HG03039 (cell line): ENCODE data around the gene MPZ.

Experiments
- ATAC-seq: cut with Tn5 transposase; IDR thresholded peaks from one replicate; pipeline ENCODE4 v1.9.1; 2021; ENCODE audit warnings: mild to moderate bottlenecking, moderate library complexity; ENCODE audit not compliant: unreplicated experiment

MPZ gene

GRCh38 chr1:161304927-161305866 is 4.6 kb downstream of the MPZ start:
- no peak for ATAC-seq

DNA sequence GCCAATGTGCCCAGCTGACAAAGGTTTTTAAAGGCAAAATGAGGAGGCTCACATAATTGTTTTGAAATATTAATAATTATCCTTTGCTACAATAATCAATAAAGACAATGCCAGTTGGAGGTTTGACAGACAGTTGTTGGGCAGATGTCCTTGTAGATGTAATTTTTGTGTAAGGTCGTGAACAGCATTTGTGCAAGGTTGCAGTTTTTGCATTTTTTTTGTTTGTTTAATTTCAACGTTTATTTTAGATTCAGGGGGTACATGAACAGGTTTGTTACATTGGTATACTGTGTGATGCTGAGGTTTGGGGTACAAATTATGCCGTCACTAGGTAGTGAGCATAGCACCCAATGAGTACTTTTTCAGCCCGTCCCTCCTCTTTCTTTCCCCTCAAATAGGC is 9.3 kb downstream of the MPZ start:
- ATAC-seq = no peak

DNA sequence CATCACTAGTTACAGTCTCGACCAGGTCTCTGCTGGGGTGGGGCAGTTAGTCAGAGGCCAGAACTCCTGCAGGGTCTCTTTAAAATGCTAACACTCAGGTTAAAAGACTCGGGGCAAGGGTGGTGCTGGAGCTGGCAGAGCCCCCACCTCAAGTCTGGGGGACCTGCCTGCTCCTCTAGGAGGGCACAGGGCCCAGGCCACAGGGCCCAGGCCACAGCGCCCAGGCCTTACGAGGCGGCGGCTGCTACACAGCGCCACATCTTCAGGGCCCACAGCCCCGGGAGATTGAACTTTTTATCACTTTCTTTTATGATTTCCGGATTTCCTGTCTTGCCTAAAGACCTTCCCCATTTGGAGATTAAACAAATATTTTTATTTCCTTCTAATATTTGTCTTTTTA is 10.4 kb downstream of the MPZ start:
- no peak for ATAC-seq

GRCh38 chr1:161298116-161298515 is 11.7 kb downstream of the MPZ start:
- no peak for ATAC-seq

DNA sequence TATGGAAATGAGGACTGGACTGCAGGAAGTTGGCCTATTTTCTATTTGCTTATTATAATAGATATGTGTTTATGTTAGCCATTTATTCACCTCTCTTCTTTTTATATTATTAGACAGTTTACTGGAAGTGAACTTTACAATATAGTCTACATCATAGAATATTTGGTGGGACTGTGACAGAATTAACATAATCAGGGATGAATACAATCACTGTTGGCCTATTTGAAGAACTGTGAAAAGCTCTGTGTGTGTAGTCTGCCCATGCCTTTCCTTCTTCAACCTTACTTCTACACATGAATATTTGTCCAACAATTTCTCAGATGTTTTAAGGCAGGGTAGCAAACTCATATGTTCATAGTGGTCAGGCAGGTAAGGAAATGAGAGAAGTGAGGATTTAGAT is 12.4 kb downstream of the MPZ start:
- ATAC-seq = no peak

GRCh38 chr1:161290779-161291178 is 19.0 kb downstream of the MPZ start:
- no peak for ATAC-seq

DNA sequence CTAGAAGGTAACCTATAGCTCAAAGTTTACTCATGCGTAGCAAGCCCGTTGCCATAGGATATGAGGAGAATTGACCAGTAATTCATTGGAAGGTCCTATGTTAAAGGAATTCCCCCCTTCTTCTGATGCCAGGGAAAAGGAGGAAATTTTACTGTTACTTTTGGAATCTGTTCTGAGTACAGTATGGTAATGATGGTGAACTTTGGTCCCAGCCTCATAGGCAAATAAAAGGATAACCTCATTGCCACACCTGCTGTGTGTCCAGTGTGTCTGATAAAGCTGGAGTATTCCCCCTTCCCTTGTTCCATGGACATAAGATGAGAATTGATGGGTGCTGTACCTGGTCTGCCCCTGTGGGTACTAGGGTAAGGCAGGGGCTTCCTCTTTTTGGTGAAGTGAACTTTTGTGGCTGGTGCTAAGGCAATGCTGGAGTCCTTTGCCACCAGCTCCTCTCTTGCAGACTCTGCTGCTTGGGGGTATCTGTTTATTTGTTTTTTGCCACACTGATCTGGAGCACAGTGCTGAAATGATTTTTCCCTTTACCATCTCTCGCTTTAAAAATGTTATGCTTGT is 22.2 kb downstream of the MPZ start:
- no peak for ATAC-seq

DNA sequence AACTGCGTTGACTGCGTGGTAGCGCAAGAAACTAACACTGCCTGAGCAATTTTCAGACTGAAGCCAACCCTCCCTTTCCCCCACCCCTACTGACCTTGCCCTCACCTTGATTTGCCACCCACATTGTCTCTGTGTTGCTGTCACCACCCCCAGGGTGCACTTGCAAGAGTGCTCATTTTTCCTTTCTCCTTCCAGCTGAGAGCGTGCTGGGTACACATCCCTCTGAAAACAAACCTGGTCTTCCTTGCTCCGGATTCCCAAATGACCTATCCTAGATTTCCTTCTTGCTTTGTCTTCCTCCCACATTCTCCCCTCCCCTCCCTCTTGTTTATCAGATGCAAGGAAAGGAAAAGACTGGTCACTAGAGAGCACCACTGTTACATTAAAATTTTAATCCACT is 24.2 kb downstream of the MPZ start:
- ATAC-seq = no peak

DNA sequence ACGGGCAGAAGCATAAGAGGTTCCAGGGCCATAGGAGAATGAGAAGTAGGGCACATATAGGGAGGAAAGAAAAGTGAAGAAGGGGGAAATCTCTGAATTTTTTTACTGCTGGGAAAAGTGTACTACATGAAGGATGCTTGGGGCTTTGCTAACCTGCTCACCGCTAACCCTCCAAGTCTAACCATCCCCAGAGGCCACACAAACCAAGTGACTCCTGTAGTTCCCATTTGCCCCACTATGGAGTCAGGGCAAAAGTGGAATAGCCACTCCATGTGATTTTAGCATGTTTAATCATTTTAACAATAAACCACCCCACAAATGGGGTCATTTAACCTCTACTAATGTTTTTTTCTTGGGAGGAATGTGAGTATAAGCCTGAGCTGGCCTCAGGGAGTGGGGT is 24.7 kb downstream of the MPZ start:
- no peak for ATAC-seq

DNA sequence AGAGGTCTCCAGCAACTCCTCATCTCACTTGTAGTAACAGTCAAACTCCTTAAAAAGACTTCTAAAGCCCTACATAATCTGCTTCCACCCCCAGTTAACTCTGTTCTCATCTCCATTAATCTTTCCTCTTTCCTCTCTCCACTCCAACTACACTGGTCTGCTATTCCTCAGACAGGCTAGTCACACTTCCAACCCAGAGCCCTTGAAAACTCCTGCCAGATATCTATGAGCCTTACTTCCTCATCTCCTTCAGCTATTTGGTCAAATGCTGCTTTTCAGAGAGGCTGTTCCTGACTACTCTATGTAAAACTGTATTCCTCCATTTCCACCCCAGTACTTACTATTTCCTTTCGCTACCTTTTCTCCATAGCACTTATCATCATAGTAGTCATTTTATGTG is 26.8 kb downstream of the MPZ start:
- ATAC-seq = no peak

- no peak for ATAC-seq
Observed at GRCh38 chr1:161274874-161275273, 34.9 kb downstream of the MPZ start.

DNA sequence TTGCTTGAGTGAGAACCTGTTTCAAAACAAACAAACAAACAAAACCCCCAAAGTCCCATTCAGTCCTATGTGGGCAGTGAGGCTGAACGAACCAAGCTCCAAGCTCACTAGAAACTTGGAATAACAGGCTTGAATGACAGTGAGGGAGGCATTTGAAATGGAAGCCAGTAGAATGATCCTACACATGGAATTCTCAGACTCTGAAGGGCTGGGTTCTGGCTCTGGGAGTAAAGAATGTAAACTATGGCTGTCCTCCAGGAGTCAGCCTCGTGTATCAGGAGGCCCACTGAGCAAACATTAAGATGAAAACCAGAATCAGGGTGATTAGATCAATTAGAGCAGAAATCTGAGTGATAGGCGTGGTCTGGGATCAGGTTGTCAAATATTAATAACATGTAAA is 36.4 kb downstream of the MPZ start:
- no peak for ATAC-seq

DNA sequence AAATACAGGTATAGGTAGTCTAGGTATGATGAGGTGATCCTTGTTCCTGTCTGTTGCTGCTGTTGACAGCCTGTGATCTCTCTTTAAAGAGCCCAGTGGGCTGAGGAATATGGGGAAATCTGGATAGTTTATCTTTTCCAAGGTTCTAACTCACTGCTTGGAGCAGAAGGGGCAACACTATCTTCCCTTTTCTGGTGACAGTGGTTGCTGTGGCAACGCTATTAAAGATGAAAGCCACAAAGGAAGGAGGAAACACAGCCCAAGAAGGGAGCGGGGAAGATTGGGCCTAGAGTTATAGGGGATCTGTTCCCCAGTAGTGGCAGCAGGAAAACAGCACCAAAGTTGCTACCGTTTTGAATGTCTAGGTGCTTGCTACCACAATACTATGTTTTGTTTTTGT is 42.4 kb downstream of the MPZ start:
- no peak for ATAC-seq

DNA sequence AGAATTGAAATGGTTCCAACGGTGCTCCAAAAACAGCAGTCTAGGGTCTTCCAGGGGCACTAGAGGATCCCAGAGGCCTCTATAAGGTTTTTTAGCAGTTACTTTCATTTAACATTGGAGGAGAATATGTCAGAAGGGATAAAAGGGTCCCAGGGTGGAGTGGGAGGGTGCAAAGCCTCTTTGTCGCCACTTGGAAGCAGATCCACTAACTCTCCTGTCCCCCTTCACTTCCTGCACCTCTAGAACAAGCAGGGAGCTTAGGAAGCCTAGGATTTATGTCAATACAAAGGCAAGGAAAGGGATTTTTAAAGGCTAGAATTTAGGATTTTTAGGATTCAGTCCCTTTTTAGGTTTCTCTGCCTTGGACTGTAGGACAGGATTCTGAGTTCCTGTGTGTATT is 42.9 kb downstream of the MPZ start:
- ATAC-seq = no peak

DNA sequence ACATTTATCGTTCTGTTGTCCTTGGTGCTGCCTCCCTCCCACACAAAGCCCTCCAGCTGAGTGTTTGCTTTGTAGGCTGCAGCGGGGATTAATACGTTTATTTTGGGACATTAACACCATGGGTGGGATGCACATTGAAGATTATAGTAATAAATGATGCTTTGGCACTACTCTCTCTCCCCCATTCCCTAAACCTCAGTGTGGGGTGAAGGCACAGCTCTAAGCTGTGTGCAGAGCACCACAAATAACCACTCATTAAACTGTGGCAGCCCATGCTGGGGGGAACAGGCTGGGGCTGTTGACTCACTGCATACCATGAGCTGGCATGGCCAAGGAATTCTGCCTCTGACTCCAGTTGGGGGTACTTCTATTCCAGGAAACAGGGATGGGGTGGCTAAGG is 43.6 kb downstream of the MPZ start:
- ATAC-seq = no peak

- no peak for ATAC-seq
Observed at GRCh38 chr1:161265305-161265704, 44.5 kb downstream of the MPZ start.

- ATAC-seq = no peak
Observed at GRCh38 chr1:161261261-161262235, 48.2 kb downstream of the MPZ start.

GRCh38 chr1:161260376-161261260 is 49.1 kb downstream of the MPZ start:
- ATAC-seq = no peak

- ATAC-seq = no peak
Observed at GRCh38 chr1:161259765-161260164, 50.0 kb downstream of the MPZ start.

GRCh38 chr1:161259345-161259702 is 50.4 kb downstream of the MPZ start:
- no peak for ATAC-seq
